Activated CD8-positive, alpha-beta T cell treated with anti-CD3 and anti-CD28 coated beads for 36 hours (primary cell): ENCODE measurements around the gene ZFC3H1. TPM values are rescaled to one million over a fixed set of nuclear protein-coding genes. Genes with fewer than 3 reads are reported as not detected.

Source experiments
- ATAC-seq: fragments of 200-7000 bp; cut with Tn5 transposase; one replicate; pipeline ENCODE4 v1.10.0; 2021; ENCODE audit warnings: mild to moderate bottlenecking, moderate library complexity
- CTCF ChIA-PET: fragments of 350-600 bp; sonication (Branson Sonifier 250); formaldehyde crosslinking; loops from one replicate; lab custom pipeline; 2021; ENCODE audit warnings: antibody characterized with exemption; lab: Charles Lee
- POLR2A ChIA-PET: fragments of 350-600 bp; sonication (Branson Sonifier 250); formaldehyde crosslinking; loops from one replicate; lab custom pipeline; 2021; ENCODE audit warnings: antibody characterized with exemption; lab: Charles Lee
- DNase-seq: peaks from one replicate; pipeline ENCODE4 v3.0.0-alpha.2; 2020
- H3K27ac Mint-ChIP-seq: one replicate; pipeline ENCODE4 v1.8.0; 2021; ENCODE audit warnings: mild to moderate bottlenecking, mixed read lengths
- H3K27me3 Mint-ChIP-seq: one replicate; pipeline ENCODE4 v1.8.0; 2021; ENCODE audit warnings: mixed read lengths
- H3K36me3 Mint-ChIP-seq: one replicate; pipeline ENCODE4 v1.8.0; 2021; ENCODE audit warnings: low read depth, mixed read lengths
- H3K4me1 Mint-ChIP-seq: one replicate; pipeline ENCODE4 v1.8.0; 2021; ENCODE audit warnings: low read depth, mixed read lengths
- H3K4me3 Mint-ChIP-seq: one replicate; pipeline ENCODE4 v1.8.0; 2021; ENCODE audit warnings: mild to moderate bottlenecking, moderate library complexity, mixed read lengths
- H3K9me3 Mint-ChIP-seq: one replicate; pipeline ENCODE4 v1.8.0; 2021; ENCODE audit warnings: mixed read lengths
- CTCF ChIP-seq: fragments of 200-600 bp; IDR thresholded peaks from one replicate; pipeline ENCODE4 v1.8.0; 2022; ENCODE audit warnings: antibody characterized with exemption, mild to moderate bottlenecking
- intact Hi-C: fragments of 100-400 bp; cut with micrococcal nuclease; formaldehyde crosslinking; loops from one replicate; pipeline ENCODE4 v1.10.0; 2022
- total RNA-seq, 2 experiments: library from RNA; stranded (reverse); gene quantifications; one replicate each; pipeline ENCODE4 v1.2.3, GENCODE V29; 2021

ZFC3H1 gene
- total RNA-seq, 2 experiments from 2014 or later: 47.1 to 58.4 TPM

- peaks cover 30% of the 10 kb centered on the region for H3K36me3 Mint-ChIP-seq
- no peaks in the 10 kb centered on the region for H3K27me3 Mint-ChIP-seq
- TF ChIP-seq CTCF: no peak
- intact Hi-C loops: no loop called here
- H3K27ac Mint-ChIP-seq: peak overlapping the region; percentile 68
- no peak for ATAC-seq
- peaks cover 42% of the 10 kb centered on the region for H3K4me1 Mint-ChIP-seq
- H3K9me3 Mint-ChIP-seq: peaks cover 2% of the 10 kb centered on the region
- DNase-seq: no peak
- peak overlapping the region; percentile 57 for H3K4me3 Mint-ChIP-seq
- POLR2A ChIA-PET: no interaction called here
- CTCF ChIA-PET: interaction anchor here (1.0 to 1.4 kb wide), 2 partner anchors 19 to 98 kb away, joined by 4 read pairs; partner anchors contain the start of gene RAB21
These were observed 7.7 kb downstream of the ZFC3H1 start for GRCh38 chr12:71655907-71656306.

- Mint-ChIP-seq H3K36me3 (peaks cover 30% of the 10 kb centered on the region), H3K4me3 (peak overlapping the region; percentile 57), H3K9me3 (peaks cover 2% of the 10 kb centered on the region), H3K27me3 (no peaks in the 10 kb centered on the region), H3K27ac (peak overlapping the region; percentile 68), H3K4me1 (peaks cover 42% of the 10 kb centered on the region)
- no peak for DNase-seq
- POLR2A ChIA-PET: interaction anchor here (1.8 kb wide), 1 partner anchor 7 kb away, joined by 9 read pairs; no protein-coding TSS in a partner anchor
- no peak for ATAC-seq
- no peak for TF ChIP-seq CTCF
- CTCF ChIA-PET: interaction anchor here (1.0 to 1.4 kb wide), 3 partner anchors 19 to 99 kb away, joined by 3 to 4 read pairs (median 4); partner anchors contain the start of gene RAB21
- intact Hi-C loops: no loop called here
These were observed 8.2 kb downstream of the ZFC3H1 start for GRCh38 chr12:71655495-71655894.

GRCh38 chr12:71654200-71654599 is 9.4 kb downstream of the ZFC3H1 start:
- Mint-ChIP-seq H3K36me3 (peaks cover 28% of the 10 kb centered on the region), H3K27me3 (no peaks in the 10 kb centered on the region), H3K4me1 (peaks cover 40% of the 10 kb centered on the region), H3K27ac (no peak overlapping the region), H3K9me3 (peaks cover 2% of the 10 kb centered on the region), H3K4me3 (no peak overlapping the region)
- ChIA-PET CTCF (interaction anchor here (1.1 kb wide), 1 partner anchor 18 kb away, joined by 3 read pairs; no protein-coding TSS in a partner anchor), POLR2A (interaction anchor here (1.0 to 1.8 kb wide), 2 partner anchors 9 to 10 kb away, joined by 5 to 9 read pairs; partner anchors contain the start of gene THAP2)
- DNase-seq (no peak), ATAC-seq (no peak)
- intact Hi-C loops: no loop called here
- TF ChIP-seq CTCF: no peak

GRCh38 chr12:71653137-71653536 is 10.5 kb downstream of the ZFC3H1 start:
- Mint-ChIP-seq H3K27me3 (no peaks in the 10 kb centered on the region), H3K27ac (no peak overlapping the region), H3K36me3 (peaks cover 25% of the 10 kb centered on the region), H3K4me3 (no peak overlapping the region), H3K9me3 (peaks cover 2% of the 10 kb centered on the region), H3K4me1 (peaks cover 38% of the 10 kb centered on the region)
- ChIA-PET CTCF (no interaction called here), POLR2A (interaction anchor here (0.9 to 1.0 kb wide), 2 partner anchors 10 to 33 kb away, joined by 3 to 7 read pairs; partner anchors contain the start of gene ZFC3H1)
- no peak for TF ChIP-seq CTCF
- DNase-seq (no peak), ATAC-seq (no peak)
- intact Hi-C loops: no loop called here

- H3K27me3 Mint-ChIP-seq: no peaks in the 10 kb centered on the region
- peaks cover 38% of the 10 kb centered on the region for H3K4me1 Mint-ChIP-seq
- H3K9me3 Mint-ChIP-seq: peaks cover 2% of the 10 kb centered on the region
- CTCF ChIA-PET: no interaction called here
- peaks cover 23% of the 10 kb centered on the region for H3K36me3 Mint-ChIP-seq
- H3K27ac Mint-ChIP-seq: no peak overlapping the region
- no peak for TF ChIP-seq CTCF
- H3K4me3 Mint-ChIP-seq: no peak overlapping the region
- DNase-seq (no peak), ATAC-seq (no peak)
- POLR2A ChIA-PET: interaction anchor here (0.9 to 1.0 kb wide), 2 partner anchors 10 to 32 kb away, joined by 3 to 7 read pairs; partner anchors contain the start of gene ZFC3H1
- intact Hi-C loops: no loop called here
These were observed 11.0 kb downstream of the ZFC3H1 start for GRCh38 chr12:71652656-71653055.
